Measurements from ENCODE around the gene APLP1. TPM values are rescaled to one million over a fixed set of nuclear protein-coding genes. Genes with fewer than 3 reads are reported as not detected.

Gene APLP1
- total and polyA plus RNA-seq, 2 experiments from 2014 or later: 30.2 to 36.0 TPM

GRCh38 chr19:35845215-35846037 is 22.9 kb upstream of the APLP1 start (continued):
- TF ChIP-seq JUNB (IDR thresholded peaks at IDR 0.05; ENCODE audit: unreplicated experiment) (no peak), POLR2AphosphoS5 (IDR thresholded peaks at IDR 0.05; ENCODE audit: low read depth) (no peak), NANOG (IDR thresholded peaks at IDR 0.05; ENCODE audit: borderline replicate concordance) (no peak), EZH2 (IDR thresholded peaks at IDR 0.05; ENCODE audit: low read depth, unreplicated experiment) (no peak), ZNF331 (CRISPR knock-in tag; IDR thresholded peaks at IDR 0.05; ENCODE audit: low read depth) (no peak), EZH2phosphoT487 (IDR thresholded peaks at IDR 0.05; ENCODE audit: unreplicated experiment) (no peak)

- Mint-ChIP-seq H3K27ac (no peak overlapping the region), H3K4me1 (peaks cover 23% of the 10 kb centered on the region), H3K9me3 (peaks cover 3% of the 10 kb centered on the region; the same call in 2 of the 3 replicates), H3K27me3 (ENCODE audit: insufficient read depth, low read depth, poor library complexity) (peaks cover 52% of the 10 kb centered on the region), H3K36me3 (ENCODE audit: low read depth) (no peaks in the 10 kb centered on the region; the same call in 2 of the 3 replicates), H3K4me3 (peak overlapping the region; percentile 76)
- Histone ChIP-seq H3K4me3 (peak overlapping the region; percentile 70), H3K36me3 (ENCODE audit: insufficient read depth) (no peaks in the 10 kb centered on the region), H3K4me2 (peak overlapping the region; percentile 83), H3K27me3 (ENCODE audit: insufficient read depth) (peaks cover 34% of the 10 kb centered on the region), H4K20me1 (replicated peaks; ENCODE audit: insufficient read depth) (peaks cover 2% of the 10 kb centered on the region; the same call in 1 of the 2 replicates), H3K27ac (ENCODE audit: low read depth) (no peak overlapping the region), H2AFZ (peak overlapping the region; percentile 19), H3K79me2 (replicated peaks; ENCODE audit: insufficient read depth) (no peaks in the 10 kb centered on the region), H3K4me1 (ENCODE audit: insufficient read depth) (peaks cover 12% of the 10 kb centered on the region), H3K9me2 (ENCODE audit: insufficient read depth) (peaks cover 12% of the 10 kb centered on the region), H3F3A (replicated peaks; ENCODE audit: low read depth) (0 out of 2 replicates have a peak, but pooled peaks cover 3% of the 10 kb centered on the region)
- DNase-seq (ENCODE audit: low spot score) (peak; percentile 87), ATAC-seq (peak; percentile 51)
- TF ChIP-seq CTCF (conservative IDR thresholded peaks at IDR 0.05; ENCODE audit: low read depth in 2 of 2) (peak in 1 of 2 experiments; percentile 19; a peak in 3 of 4 replicates), JUNB (IDR thresholded peaks at IDR 0.05; ENCODE audit: unreplicated experiment) (no peak), EZH2 (IDR thresholded peaks at IDR 0.05; ENCODE audit: low read depth, unreplicated experiment) (no peak), ZNF114 (CRISPR knock-in tag; IDR thresholded peaks at IDR 0.05) (no peak), REST (IDR thresholded peaks at IDR 0.05; ENCODE audit: unreplicated experiment) (no peak), STAT1 (IDR thresholded peaks at IDR 0.05; ENCODE audit: unreplicated experiment) (no peak), ZNF462 (CRISPR knock-in tag; IDR thresholded peaks at IDR 0.05) (no peak)
Measured at GRCh38 chr19:35846038-35846668, 22.2 kb upstream of the APLP1 start.

All from GM23338 (cell line).